K562 (cell line): Measurements from ENCODE around the gene MAPKAPK2. TPM values are rescaled to one million over a fixed set of nuclear protein-coding genes. Genes with fewer than 3 reads are reported as not detected.

Experiments used
- ATF4 ChIP-seq: fragments of 450-650 bp; formaldehyde crosslinking; IDR thresholded peaks from 2 replicates; pipeline ENCODE4 v1.4.0; 2022; ENCODE audit warnings: mild to moderate bottlenecking, moderate library complexity
- DIDO1 ChIP-seq: fragments of 450-650 bp; IDR thresholded peaks from 2 replicates; pipeline ENCODE4 v1.6.1; 2016; ENCODE audit warnings: low read depth, missing biosample characterization, missing genetic modification characterization
- GTF2B ChIP-seq: IDR thresholded peaks from 2 replicates; pipeline ENCODE4 v1.6.1; 2011; ENCODE audit not compliant: insufficient read length; ENCODE audit errors: extremely low read depth
- HNRNPL ChIP-seq: fragments of 200-400 bp; formaldehyde crosslinking; IDR thresholded peaks from 2 replicates; pipeline ENCODE4 v1.6.1; 2017; ENCODE audit warnings: low read depth, mild to moderate bottlenecking, low read length
- MCM7 ChIP-seq, 2 experiments: fragments of 450-650 bp; IDR thresholded peaks; 2 replicates each; pipeline ENCODE4 v1.6.1; 2016 to 2018
- PCBP2 ChIP-seq: fragments of 200-400 bp; formaldehyde crosslinking; IDR thresholded peaks from 2 replicates; pipeline ENCODE4 v1.6.1; 2018; ENCODE audit warnings: low read length, low read depth, mild to moderate bottlenecking, moderate library complexity; ENCODE audit not compliant: poor library complexity, severe bottlenecking
- PML ChIP-seq: IDR thresholded peaks from 2 replicates; pipeline ENCODE4 v1.6.1; 2012; ENCODE audit warnings: low read length, inconsistent platforms
- PRPF4 ChIP-seq: fragments of 200-400 bp; formaldehyde crosslinking; IDR thresholded peaks from one replicate; pipeline ENCODE4 v1.6.1; 2017; ENCODE audit warnings: low read length, low read depth, mild to moderate bottlenecking; ENCODE audit not compliant: insufficient read depth, poor library complexity, severe bottlenecking
- SIN3A ChIP-seq, 2 experiments: fragments of 150-350 bp in 1 of 2; IDR thresholded peaks; 2 replicates each; pipeline ENCODE4 v1.6.1; 2011 to 2016; ENCODE audit warnings: borderline replicate concordance in 2 of 2, low read depth in 2 of 2, low read length in 2 of 2, mild to moderate bottlenecking in 2 of 2, moderate library complexity in 2 of 2; ENCODE audit not compliant: control insufficient read depth in 1 of 2
- TEAD4 ChIP-seq, 2 experiments: sonication (generic) in 1 of 2; formaldehyde crosslinking in 1 of 2; IDR thresholded peaks; 2 replicates each; pipeline versions ENCODE4 v1.6.1 to v1.8.0; 2012 to 2022; ENCODE audit warnings: borderline replicate concordance in 1 of 2, inconsistent platforms in 1 of 2, low read length in 1 of 2, mild to moderate bottlenecking in 1 of 2, missing genetic modification reagents in 1 of 2
- YBX1 ChIP-seq: fragments of 450-650 bp; IDR thresholded peaks from 2 replicates; pipeline ENCODE4 v1.7.1; 2016; ENCODE audit warnings: mild to moderate bottlenecking
- ZNF511 ChIP-seq: sonication (generic); formaldehyde crosslinking; IDR thresholded peaks from 2 replicates; pipeline ENCODE4 v1.8.0; 2022; ENCODE audit warnings: mild to moderate bottlenecking, missing genetic modification reagents
- ZNF639 ChIP-seq, 2 experiments: fragments of 200-800 bp in 1 of 2; sonication (Bioruptor generic) in 1 of 2; sonication (generic) in 1 of 2; formaldehyde crosslinking in 1 of 2; IDR thresholded peaks in 1 of 2; conservative IDR thresholded peaks in 1 of 2; 2 replicates each; pipeline versions ENCODE4 v1.5.0 to v1.6.1; 2016 to 2020; ENCODE audit warnings: missing compliant biosample characterization in 1 of 2, missing genetic modification characterization in 1 of 2, missing genetic modification reagents in 1 of 2
- ZSCAN29 ChIP-seq: fragments of 450-650 bp; IDR thresholded peaks from 2 replicates; pipeline ENCODE4 v1.6.1; 2017
- polyA plus RNA-seq, 8 experiments: library from polyadenylated mRNA; depleted of rRNA in 4 of 8; stranded (reverse) in 5 of 8; unstranded in 3 of 8; fragments of >200 nt; fragmentation: Nextera tagmentation in 2 of 8; fragmentation: Illumina TruSeq in 1 of 8; extraction: Ambion mirVana in 2 of 8; extraction: Trizol in 1 of 8; gene quantifications; 2 replicates each; pipeline versions ENCODE4 v1.2.1 to v1.2.3, GENCODE V29; 2011 to 2014; ENCODE audit warnings: inconsistent platforms in 1 of 8, missing spikeins in 1 of 8
- total RNA-seq, 7 experiments: library from RNA; depleted of rRNA in 6 of 7; stranded (reverse); fragments of >200 nt in 6 of 7; fragmentation: Illumina TruSeq in 2 of 7; extraction: Trizol in 2 of 7; gene quantifications; 2 replicates each; pipeline versions ENCODE4 v1.2.1 to v1.2.3, GENCODE V29; 2011 to 2021; ENCODE audit warnings: low replicate concordance in 1 of 7
- TF ChIP-seq, protein P1 (sequence below): fragments of 250-450 bp; sonication (Bioruptor Pico); IDR thresholded peaks from 2 replicates; pipeline ENCODE4 v1.8.0; 2022; ENCODE audit warnings: inconsistent platforms, mild to moderate bottlenecking, moderate library complexity, borderline replicate concordance

MAPKAPK2 gene
- total and polyA plus RNA-seq, 9 of the 15 experiments (the other 6 are each of a cell fraction or from before 2014, with no cell fraction given), result 0.63 to 94.2 (median 52.1) TPM

- TF ChIP-seq, protein P1, sequence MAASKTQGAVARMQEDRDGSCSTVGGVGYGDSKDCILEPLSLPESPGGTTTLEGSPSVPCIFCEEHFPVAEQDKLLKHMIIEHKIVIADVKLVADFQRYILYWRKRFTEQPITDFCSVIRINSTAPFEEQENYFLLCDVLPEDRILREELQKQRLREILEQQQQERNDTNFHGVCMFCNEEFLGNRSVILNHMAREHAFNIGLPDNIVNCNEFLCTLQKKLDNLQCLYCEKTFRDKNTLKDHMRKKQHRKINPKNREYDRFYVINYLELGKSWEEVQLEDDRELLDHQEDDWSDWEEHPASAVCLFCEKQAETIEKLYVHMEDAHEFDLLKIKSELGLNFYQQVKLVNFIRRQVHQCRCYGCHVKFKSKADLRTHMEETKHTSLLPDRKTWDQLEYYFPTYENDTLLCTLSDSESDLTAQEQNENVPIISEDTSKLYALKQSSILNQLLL (CRISPR knock-in tag), result no peak
- TF ChIP-seq SIN3A (IDR thresholded peaks at IDR 0.05; ENCODE audit: borderline replicate concordance in 2 of 2, control insufficient read depth in 1 of 2, low read depth in 2 of 2, low read length in 2 of 2) (peak; percentile 91 to 95), YBX1 (no peak), MCM7 (IDR thresholded peaks at IDR 0.05) (no peak), PML (peak; percentile 82; the same call in 1 of the 2 replicates), TEAD4 (IDR thresholded peaks at IDR 0.05; ENCODE audit: low read length) (peak; percentile 38), TEAD4 (CRISPR knock-in tag; IDR thresholded peaks at IDR 0.05; ENCODE audit: borderline replicate concordance) (peak; percentile 20; the same call in 1 of the 2 replicates), PRPF4 (no peak), ZNF511 (CRISPR knock-in tag) (peak; percentile 78), DIDO1 (tag) (no peak), GTF2B (no peak), PCBP2 (no peak), HNRNPL (peak; percentile 53; the same call in 1 of the 2 replicates), ATF4 (CRISPR knock-in tag) (no peak), ZSCAN29 (no peak), ZNF639 (CRISPR knock-in tag; conservative IDR thresholded peaks at IDR 0.05 in 1 of 2, IDR thresholded peaks at IDR 0.05 in 1 of 2) (peak in 1 of 2 experiments; percentile 78; a peak in 1 of 4 replicates)
Measured at GRCh38 chr1:206635080-206635977, 49.4 kb upstream of the MAPKAPK2 start, which contains the start of gene DYRK3 (continued).
